ENCODE results near the gene FAM114A1.

FAM114A1 gene

DNA sequence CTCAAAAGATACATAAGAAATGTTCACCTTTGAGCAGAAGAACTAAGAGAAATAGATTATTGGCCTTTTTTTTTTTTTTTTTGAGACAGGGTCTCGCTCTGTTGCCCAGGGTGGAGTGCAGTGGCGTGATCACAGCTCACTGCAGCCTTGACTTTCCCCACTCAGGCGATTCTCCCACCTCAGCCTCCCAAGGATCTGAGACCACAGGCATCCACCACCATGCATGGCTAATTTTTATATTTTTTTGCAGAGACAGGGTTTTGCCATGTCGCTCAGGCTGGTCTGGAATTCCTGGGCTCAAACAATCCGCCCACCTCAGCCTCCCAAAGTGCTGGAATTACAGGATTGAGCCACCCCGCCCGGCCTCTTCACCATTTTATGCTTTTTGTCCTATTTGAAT, 8.1 kb upstream of the FAM114A1 start:
- no peak for DNase-seq (ENCODE audit: low spot score)

DNA sequence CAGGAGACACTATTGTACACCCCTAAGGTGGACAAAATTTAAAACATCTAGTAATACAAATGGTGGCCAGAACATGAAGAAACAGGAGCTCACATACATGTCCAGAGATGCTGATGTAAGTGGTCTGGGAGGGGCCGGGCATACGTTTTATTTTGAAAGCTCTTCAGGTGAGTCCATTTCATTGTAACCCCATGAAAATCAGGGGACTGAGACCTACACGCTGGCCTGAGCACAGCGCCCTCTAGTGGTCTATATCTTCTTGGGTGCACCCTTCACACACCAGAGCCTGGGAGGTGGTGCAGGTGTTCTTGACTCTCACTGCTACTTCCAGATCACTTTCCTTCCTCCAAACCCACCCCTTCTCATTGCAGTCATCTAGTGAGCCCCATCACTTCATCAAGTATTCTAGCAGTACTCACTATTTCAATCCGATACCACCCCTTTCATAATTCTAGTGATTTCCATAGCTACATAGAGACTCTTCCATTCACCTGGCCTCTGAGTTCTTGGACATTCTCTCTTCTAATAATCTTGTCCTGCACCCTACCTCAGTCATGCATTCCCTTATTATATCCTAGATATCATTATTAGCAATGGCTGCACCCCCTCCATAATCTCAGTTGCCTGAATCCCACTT, 6.7 kb upstream of the FAM114A1 start:
- peak; percentile 70 for DNase-seq (ENCODE audit: low spot score)

DNA sequence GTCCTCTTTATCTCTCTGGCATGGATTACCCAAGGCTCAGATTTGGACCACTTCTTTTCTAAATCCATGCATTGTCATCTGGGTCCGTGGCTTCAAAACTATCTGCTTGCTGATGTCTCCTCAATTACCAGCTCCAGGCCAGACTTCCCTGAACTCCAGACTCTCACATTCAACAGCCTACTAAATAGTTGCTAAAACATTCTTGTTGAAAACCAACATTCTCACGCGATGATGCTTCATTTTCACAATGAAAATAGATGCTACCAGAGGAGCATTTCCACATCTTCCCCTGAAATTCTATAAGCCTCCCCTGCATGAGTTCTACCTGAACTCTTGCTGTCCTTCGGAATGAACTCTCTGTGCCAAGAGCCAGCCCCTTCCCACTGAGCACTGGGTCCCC, 5.8 kb upstream of the FAM114A1 start:
- DNase-seq (ENCODE audit: low spot score): no peak

DNA sequence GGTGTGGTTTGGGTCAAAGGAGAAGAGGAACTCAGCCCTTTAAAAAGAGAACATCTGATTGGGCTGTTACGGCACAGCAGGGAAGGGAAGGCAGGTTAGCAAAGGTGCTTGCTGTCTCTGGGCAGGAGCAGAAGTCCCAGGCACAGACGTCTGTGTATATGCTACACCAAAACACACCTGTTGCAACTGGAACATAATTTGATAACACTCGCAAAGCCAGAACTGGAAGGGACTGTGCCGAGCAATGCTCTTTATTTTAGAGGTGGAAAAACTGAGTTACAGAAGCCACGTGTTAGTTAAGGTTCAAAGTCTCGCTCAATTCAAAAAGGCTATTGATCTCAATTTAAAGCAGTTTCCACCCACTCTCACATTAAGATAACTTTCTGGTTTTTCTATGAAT, 2.2 kb upstream of the FAM114A1 start:
- no peak for DNase-seq (ENCODE audit: low spot score)

DNA sequence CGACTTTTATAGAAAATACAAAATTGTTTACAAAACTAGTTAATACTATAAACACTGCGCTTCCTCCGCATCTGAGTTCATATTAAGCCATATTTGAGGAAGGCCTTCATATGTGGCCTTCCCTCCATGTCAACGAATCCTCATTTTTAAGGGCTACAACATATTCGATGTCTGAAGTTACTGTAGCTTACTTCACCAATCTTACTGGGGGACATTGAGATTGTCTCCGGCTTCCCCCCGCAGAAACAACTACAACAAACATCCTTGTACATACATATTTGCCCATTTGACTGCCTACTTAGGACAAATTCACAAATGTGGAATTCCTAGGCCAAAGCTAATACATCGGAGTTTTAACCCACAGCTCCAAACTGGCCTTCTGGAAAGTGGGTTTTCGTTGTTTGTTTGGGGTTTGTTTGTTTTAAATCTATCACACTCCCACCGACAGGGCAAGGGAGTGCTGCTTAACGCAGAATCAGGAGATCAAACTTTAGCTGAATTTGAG, 581 bp upstream of the FAM114A1 start:
- DNase-seq (ENCODE audit: low spot score): no peak

DNA sequence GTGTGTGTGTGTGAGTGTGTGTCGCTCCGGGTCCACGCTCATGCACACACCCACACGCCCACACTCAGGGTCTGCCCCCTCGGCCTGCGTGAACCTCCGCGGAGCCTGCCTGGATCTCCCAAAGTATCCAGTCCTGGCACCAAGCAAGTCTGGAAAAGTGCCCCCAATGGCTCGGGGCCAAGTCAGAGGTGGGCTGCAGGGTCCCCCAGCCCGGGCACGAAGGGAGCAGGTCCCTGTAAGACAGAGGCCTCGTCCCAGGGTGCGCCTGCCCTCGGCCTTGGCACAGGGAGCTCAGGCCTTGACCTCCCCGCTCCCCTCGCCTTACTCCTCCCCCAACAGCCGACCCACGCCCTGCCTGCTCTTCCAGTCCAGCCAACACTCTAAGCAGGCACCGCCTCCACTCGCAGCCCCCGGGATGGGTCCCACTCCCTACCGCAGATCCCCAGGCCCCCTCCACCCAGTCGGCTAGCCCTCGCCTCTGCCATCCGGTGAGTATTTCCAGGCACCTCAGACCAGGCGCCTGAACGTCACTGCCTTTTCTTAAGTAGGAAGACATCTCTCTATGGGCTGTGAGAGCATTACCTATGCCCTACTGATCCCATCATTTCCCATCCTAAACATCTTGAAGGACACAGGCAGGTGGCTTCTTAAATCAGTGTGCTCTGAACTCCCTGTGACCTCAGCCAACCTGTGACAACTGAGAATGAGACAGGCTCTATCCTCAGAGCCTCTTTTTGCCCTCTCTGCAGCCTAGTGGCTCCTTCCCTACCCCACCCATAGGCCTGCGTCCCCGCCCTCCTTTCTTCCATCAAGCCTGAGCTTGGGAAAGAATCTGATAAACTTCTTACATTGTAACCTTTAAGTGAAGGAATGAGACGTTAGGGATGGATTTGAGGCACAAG, 704 bp downstream of the FAM114A1 start:
- peak; percentile 73 for DNase-seq (ENCODE audit: low spot score)

DNA sequence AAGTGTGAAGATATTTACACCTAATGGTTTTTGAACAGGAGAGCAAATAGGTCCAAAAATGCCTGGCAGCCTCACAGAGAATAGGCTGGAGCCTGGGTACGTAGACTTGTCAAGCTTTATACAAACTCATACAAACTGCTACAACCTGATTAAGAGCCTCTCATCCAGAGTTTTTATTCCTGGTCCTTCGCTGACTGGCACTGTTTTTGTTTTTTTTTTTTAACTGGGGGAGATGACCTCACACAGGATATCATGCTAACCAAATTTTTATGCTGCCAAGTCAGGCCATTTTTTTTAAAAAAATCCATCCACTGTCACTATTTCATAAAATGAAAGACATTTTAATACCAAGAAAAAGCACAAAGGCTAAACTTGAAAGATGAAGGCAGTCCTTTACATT, 1.9 kb downstream of the FAM114A1 start:
- no peak for DNase-seq (ENCODE audit: low spot score)

DNA sequence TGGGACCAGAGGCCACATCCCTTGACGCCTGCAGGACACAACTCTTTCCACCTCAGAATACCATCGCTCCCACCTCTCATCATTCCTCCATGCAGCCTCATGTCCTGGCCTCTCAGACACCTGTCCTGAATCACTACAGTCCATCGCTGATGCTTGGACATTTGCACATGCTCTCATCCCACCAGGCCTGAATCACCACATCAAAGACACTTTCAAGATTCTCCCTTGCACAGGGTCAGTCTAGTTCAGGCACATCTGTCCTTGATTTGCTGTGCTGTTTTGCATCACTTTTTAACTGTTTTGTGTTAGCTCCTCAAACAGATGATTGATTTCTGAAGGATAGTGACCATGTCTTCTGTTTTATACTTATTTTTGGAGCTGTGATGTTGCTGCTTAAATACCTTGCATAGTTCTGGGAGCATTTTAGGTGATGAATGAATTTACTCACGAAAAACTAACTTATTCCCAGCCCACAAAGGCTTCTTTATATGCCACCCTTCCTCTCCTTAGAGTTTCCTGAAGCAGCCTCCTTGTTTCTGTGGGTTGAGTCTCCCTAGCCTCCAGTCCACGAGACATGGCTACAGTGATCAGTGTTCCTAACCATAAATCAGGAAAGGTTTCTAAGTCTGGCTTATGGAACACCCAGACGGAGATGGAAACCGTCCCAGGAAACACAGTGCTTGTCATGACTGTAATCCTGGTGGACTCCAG, 2.6 kb downstream of the FAM114A1 start:
- no peak for DNase-seq (ENCODE audit: low spot score)

DNA sequence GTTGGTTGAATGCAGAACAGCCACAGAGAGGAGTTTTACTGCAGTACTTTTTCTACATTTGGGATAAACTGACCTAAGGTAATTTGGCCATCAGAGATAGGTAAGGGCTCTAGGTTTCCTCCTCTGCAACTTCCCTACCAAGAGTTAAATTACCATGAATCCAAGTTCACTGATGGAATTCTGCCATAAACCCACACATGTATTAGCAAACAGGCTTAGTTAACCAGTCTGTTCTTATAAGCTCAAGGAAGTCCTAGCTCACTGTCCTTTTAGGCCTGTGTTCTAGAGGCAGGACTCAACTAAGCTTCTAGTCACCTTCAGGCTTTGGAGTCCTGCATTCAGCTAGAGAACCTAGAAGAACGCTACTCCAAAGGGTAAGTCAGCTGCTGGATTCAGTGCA, 4.0 kb downstream of the FAM114A1 start:
- DNase-seq (ENCODE audit: low spot score): no peak

DNA sequence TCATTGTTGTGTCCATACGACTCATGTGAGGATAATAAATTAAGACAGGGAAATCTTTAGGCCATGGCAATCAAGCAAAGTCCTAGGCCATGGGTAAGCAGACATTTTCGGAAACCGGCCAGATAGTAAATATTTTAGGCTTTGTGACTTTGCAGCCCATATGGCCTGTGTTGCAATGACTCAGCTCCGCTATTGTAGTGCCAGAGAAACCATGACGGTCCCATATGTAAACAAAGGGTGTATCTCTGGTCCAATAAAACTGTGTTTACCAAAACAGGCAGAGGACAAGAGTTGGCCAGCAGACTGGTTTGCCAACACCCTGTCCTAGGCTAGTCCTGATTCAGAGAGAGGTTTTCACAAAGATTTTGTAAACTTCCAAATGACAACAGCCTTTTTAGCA, 5.0 kb downstream of the FAM114A1 start:
- DNase-seq (ENCODE audit: low spot score): no peak

DNA sequence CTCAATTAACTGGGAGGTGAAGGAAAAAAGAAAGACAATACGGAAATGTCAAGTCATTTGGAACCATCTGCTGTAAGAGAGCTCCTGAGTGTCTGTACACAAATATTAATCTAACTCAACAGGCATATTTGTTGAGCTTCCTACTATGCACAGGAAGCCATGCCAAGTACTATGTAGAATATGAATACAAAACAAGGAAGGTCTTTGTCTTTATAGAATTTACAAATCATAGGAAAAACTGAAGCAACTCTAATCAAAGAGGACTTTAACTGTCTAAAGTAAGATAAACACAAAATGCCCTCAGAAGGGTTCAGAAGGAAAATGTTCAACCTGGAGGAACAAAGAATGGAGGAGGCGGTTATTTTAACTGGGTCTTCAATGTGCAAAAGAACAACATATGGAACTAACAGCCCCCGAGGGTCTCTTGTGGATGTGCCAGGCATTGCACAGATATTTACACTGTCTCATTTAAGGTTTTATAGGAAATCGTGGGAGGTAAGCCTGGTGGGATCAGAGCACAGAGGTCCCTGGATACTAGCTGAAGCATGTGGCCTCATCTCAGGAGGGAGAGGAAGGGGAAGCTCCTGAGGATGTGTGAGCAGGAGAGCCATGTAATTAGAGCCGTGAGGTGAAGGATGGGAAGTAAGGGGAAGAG, 5.8 kb downstream of the FAM114A1 start:
- no peak for DNase-seq (ENCODE audit: low spot score)

DNA sequence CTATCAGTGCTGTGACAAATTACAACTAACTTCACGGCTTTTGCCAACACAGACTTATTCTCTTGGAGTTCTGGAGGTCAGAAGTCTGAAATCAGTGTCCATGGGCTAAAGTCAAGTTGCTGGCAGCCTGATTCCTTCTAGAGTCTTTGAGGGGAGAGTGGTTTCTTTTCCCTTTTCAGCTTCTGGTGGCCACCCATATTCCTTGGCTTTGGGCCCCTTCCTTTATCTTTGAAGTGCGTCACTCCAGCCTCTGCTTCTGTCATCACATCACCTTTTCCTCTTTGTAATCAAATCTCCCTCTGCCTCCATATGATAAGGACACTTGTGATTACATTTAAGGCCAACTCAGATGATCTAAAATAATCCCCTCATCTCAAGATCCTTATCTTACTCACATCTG, 9.0 kb downstream of the FAM114A1 start:
- DNase-seq (ENCODE audit: low spot score): no peak

DNA sequence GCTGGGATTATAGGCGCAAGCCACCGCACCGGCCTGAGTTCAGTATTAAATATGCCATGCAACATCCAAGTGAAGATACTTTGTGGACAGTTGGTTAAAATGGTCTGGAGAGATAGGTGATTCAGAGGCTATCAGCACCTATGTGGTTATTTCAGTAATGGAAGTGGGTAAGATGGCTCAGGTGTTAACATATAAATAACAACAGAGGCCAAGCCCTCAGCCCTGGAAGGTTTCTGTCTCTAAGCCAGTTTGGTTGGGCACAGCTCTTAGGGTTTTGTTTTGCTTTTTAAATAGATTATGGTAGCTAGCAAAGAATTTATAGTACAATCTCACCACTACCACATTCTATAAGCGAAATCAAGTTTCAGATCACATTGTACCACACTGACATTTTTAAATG, 16.6 kb downstream of the FAM114A1 start:
- DNase-seq (ENCODE audit: low spot score): no peak

DNA sequence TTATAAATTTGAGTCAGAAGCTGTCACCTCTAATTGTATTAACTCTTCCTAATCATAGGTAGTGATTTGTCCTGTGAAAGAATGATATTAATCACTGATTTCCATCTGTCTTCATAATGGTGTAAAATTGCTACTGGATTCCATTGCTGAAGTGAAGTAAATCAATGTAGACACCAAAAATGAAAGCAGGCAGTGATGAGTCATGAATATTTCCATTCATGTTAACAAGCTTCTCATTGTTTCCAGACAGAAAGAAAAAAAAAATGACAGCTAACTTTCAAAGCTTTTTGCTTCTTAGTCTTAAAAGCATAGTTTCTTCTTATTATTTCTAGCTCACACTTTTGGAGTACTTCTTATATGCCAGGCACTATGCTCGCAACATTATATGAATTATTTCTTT, 21.5 kb downstream of the FAM114A1 start:
- no peak for DNase-seq (ENCODE audit: low spot score)

DNA sequence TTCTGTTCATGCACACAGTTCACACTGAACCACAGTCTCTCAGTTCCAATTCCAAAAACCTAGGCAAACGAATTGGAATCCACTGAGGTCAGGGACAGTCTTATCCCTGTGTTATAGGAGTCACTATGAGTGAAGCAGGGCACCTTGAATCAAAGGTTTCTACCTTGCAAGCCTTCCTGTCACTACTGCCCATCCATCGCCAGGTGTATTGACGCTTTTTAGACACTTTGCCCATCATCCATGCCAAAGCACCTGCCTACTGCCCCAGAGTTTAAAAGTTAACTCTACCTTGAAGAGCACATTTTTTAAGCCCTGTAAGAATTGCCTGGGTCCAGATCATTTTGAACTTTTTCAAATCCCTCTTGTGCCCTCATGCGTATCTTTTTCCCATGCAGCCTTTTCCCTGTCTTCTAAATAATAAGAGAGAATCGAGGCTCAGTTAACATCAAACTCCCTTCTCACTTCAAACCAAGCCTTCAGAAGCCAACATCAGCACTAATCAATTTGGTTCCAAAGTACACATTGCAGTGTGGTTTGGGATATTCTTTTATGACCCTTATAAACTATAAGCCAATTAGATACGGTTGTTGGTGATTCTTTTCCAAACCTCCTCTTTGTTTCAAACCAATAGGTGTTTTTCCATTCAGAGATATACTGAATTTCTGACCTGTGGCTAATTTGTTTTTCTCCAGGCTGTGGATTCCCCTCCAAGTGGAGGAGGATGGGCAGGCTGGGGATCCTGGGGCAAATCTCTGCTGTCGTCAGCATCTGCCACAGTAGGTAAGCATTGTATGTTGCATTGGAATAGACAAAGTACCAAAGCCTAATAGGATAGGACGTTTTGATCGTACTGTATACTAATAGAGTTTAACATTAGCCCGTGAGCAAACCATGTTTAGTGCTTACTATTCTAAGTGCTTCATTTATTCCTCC, 23.7 kb downstream of the FAM114A1 start:
- no peak for DNase-seq (ENCODE audit: low spot score)

DNA sequence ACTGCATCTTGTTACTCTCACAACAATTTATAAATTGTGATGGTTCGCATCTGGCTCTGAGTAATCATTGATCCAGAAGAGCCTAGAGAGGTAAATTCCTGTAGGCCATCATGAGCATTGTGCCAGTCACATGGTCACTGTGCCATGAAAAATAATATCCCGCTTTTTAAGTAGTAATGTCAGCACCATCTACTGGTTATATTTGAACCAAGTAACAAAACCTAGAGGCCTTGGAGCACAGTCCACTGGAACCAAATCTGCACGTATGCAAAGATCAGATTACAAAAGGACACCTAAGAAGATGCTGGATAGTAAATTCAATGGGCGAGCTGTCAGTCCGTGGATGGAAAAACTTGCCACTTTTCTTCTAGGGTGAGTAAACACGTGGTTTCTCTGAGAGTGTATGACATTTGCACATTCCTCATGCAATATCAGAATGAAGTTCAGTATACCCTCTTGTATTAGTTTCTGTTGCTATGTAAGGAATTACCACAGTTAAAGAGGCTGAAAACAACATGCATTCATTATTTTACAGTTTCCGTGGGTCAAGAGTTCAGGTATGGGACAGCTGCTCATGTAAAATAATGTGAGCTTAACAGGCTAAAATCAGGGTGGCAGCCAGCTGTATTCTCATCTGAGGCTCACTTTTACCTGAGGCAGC, 26.8 kb downstream of the FAM114A1 start:
- no peak for DNase-seq (ENCODE audit: low spot score)

DNA sequence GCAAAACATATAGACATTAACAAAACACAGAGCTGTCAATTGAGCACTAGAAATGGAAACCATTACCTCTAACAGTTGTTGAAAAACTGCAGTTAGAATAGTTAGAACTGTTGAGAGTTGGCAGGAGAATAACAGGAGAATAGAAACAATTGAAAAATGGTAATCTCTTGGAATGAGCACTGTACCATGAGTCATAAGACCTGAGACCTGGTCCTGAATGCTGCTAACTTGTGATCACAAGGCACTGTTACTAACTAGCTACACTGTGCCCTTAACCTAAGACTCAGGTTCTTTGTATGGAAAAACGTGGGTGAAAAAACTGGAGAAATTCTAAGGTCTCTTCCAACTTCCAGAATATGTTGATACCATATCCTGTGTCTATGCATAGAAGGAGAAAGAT, 29.3 kb downstream of the FAM114A1 start:
- DNase-seq (ENCODE audit: low spot score): no peak

DNA sequence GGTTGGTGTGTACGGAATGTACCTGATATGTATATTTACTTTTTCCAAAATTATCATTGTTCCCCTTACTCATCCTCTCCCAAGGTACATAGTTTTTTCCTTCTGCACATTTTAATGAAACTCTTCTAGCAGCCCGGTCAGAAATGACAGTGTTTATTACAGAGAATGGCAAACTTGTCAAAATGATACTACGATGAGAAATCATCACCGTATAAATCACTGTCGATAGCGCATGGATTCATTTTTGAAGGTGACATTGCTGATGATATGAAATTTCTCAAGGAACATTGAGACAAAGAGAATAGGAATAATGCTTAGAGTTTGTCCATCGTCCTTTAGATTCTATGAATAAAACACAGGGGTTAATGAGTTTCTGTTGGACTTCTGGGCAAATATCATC, 30.6 kb downstream of the FAM114A1 start:
- no peak for DNase-seq (ENCODE audit: low spot score)

DNA sequence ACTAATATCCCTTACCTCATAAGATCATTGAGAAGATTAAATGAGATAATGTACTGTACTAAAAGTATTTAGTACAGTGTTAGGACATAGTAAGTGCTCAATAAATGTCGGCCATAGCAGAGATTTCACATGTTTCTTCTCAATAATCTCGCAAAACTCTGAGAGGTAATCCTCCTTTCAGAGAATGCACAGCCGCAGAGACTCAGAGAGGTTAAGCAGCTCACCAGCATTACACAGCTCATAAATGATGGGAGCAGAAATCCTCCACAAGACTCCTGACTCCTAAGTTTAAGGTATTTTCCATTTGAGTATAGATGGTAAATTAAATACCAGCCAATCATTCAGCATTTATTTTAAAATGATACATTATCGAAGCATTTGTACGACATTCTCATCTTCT, 34.6 kb downstream of the FAM114A1 start:
- DNase-seq (ENCODE audit: low spot score): no peak

DNA sequence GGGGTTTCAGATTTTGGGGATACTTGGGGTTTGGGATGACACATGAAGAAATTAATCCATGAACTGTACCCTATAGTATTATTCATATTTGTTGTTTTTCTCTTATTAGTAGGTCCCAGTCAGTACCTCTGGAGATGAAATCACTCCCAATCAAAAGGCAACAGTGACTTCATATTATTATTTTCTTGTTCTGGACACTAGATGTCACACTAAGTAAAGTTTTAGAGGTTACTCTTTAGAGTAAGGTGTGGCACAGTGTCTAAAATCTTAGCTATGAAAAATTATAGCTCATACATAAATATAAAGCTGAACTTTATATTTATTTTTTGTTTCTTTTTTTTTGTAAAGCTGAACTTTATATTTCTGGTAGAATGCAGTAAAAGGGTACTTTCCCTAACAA, 35.1 kb downstream of the FAM114A1 start:
- DNase-seq (ENCODE audit: low spot score): no peak
